PC-9 (cell line): ENCODE measurements around the gene TANC1. TPM values are rescaled to one million over a fixed set of nuclear protein-coding genes. Genes with fewer than 3 reads are reported as not detected.

Experiments
- BruUV-seq: library from RNA; stranded (reverse); fragments of 400-500 nt; replicated peaks from 2 replicates; lab custom pipeline; 2021; lab: Mats Ljungman, UMichigan
- CTCF ChIA-PET: fragments of 300-600 bp; sonication (Branson Sonifier 250); formaldehyde crosslinking; loops from one replicate; lab custom pipeline; 2022; ENCODE audit warnings: antibody characterized with exemption; lab: Charles Lee
- POLR2A ChIA-PET: fragments of 300-600 bp; sonication (Branson Sonifier 250); formaldehyde crosslinking; loops from one replicate; lab custom pipeline; 2022; ENCODE audit warnings: antibody characterized with exemption; ENCODE audit not compliant: unreplicated experiment; lab: Charles Lee
- DNase-seq, 2 experiments: peaks; one replicate each; pipeline versions ENCODE4 v3.0.0 to v3.0.0-alpha.2; 2015 to 2022; ENCODE audit warnings: mixed read lengths in 1 of 2
- H2AFZ ChIP-seq: fragments of 200-600 bp; sonication (generic); 2 replicates; pipeline ENCODE4 v1.8.1; 2017; ENCODE audit warnings: antibody characterized with exemption
- H3F3A ChIP-seq: fragments of 200-600 bp; sonication (generic); 2 replicates; pipeline ENCODE4 v1.8.1; 2017; ENCODE audit warnings: antibody characterized with exemption, mild to moderate bottlenecking, low read depth; ENCODE audit not compliant: insufficient read depth
- H3K27ac ChIP-seq: fragments of 200-600 bp; sonication (generic); 2 replicates; pipeline ENCODE4 v1.6.1; 2016; ENCODE audit warnings: mixed run types
- H3K27me3 ChIP-seq: fragments of 200-600 bp; sonication (generic); 2 replicates; pipeline ENCODE4 v1.6.1; 2016; ENCODE audit warnings: low read depth, mixed run types; ENCODE audit not compliant: insufficient read depth
- H3K36me3 ChIP-seq: fragments of 200-600 bp; sonication (generic); 2 replicates; pipeline ENCODE4 v1.6.1; 2016; ENCODE audit warnings: low read depth, mixed run types
- H3K4me1 ChIP-seq: fragments of 200-600 bp; sonication (generic); replicated peaks from 2 replicates; pipeline ENCODE4 v1.6.1; 2016; ENCODE audit warnings: mixed run types; ENCODE audit not compliant: insufficient read depth
- H3K4me2 ChIP-seq: fragments of 200-600 bp; sonication (generic); 2 replicates; pipeline ENCODE4 v1.6.1; 2017; ENCODE audit warnings: mixed run types
- H3K4me3 ChIP-seq: fragments of 200-600 bp; sonication (generic); 2 replicates; pipeline ENCODE4 v1.6.1; 2016; ENCODE audit warnings: mixed run types
- H3K79me2 ChIP-seq: fragments of 200-600 bp; sonication (generic); 2 replicates; pipeline ENCODE4 v1.6.1; 2017; ENCODE audit warnings: low read depth, mixed run types
- H3K9me2 ChIP-seq: fragments of 200-600 bp; sonication (generic); 2 replicates; pipeline ENCODE4 v1.8.1; 2017; ENCODE audit warnings: mild to moderate bottlenecking; ENCODE audit not compliant: insufficient read depth
- H3K9me3 ChIP-seq: fragments of 200-600 bp; sonication (generic); 2 replicates; pipeline ENCODE4 v1.8.1; 2016; ENCODE audit warnings: low read depth; ENCODE audit not compliant: insufficient read depth
- H4K20me1 ChIP-seq: fragments of 200-600 bp; sonication (generic); 2 replicates; pipeline ENCODE4 v1.8.1; 2017; ENCODE audit not compliant: insufficient read depth
- CTCF ChIP-seq: fragments of 200-600 bp; sonication (generic); conservative IDR thresholded peaks from 2 replicates; pipeline ENCODE4 v1.6.1; 2017; ENCODE audit warnings: mixed run types, antibody characterized with exemption, mild to moderate bottlenecking, moderate library complexity
- EZH2 ChIP-seq: fragments of 200-600 bp; sonication (generic); IDR thresholded peaks from 2 replicates; pipeline ENCODE4 v1.8.0; 2017; ENCODE audit warnings: antibody characterized with exemption, low read depth
- intact Hi-C: fragments of 100-400 bp; cut with micrococcal nuclease; formaldehyde crosslinking; loops from one replicate; pipeline ENCODE4 v1.10.0; 2022; ENCODE audit not compliant: unreplicated experiment
- total RNA-seq: library from RNA; stranded (reverse); gene quantifications from 2 replicates; pipeline ENCODE4 v1.2.3, GENCODE V29; 2021

Gene TANC1
- total RNA-seq, 1 experiment from 2014 or later: 26.0 TPM

DNA sequence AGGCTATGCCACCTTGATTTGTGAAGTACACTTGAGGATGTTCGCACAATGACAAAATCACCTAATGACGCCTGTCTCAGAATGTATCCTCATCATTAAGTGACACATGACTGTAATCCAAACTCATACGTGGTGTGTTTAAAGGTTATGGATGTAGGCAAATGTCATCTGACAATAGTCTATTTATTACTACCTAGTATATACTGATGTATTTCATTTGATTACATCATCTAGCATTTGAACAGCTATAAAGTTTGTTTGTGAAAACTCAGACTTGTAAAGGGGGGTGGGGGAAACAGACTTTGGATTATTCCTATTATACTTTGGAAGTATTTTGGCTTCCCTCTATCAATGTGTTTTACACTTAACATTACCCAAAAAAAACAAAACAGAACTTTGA, 129.9 kb downstream of the TANC1 start:
- H3K9me2 ChIP-seq: no peaks in the 10 kb centered on the region
- no TSS peak for BruUV-seq
- POLR2A ChIA-PET: interaction anchor here (0.6 kb wide), 1 partner anchor 1087 kb away, joined by 13 read pairs; no protein-coding TSS in a partner anchor
- H3K4me3 ChIP-seq: peak overlapping the region; percentile 1; the same call in 1 of the 2 replicates
- H3K4me1 ChIP-seq: peaks cover 49% of the 10 kb centered on the region
- H3K79me2 ChIP-seq: peaks cover 24% of the 10 kb centered on the region
- peak in 1 of 2 experiments; percentile 49 for DNase-seq
- H2AFZ ChIP-seq: no peak overlapping the region
- peaks cover 9% of the 10 kb centered on the region for H3K36me3 ChIP-seq
- intact Hi-C loops: no loop called here
- no peaks in the 10 kb centered on the region for H3K27me3 ChIP-seq
- peak overlapping the region; percentile 70 for H3K4me2 ChIP-seq
- H4K20me1 ChIP-seq: no peaks in the 10 kb centered on the region
- TF ChIP-seq EZH2 (no peak), CTCF (no peak)
- peak overlapping the region; percentile 99 for H3K27ac ChIP-seq
- peaks cover 47% of the 10 kb centered on the region for H3F3A ChIP-seq
- CTCF ChIA-PET: interaction anchor here (0.7 kb wide), 2 partner anchors 14 to 1547 kb away, joined by 5 to 7 read pairs; no protein-coding TSS in a partner anchor
- peaks cover 17% of the 10 kb centered on the region; the same call in 1 of the 2 replicates for H3K9me3 ChIP-seq

GRCh38 chr2:159098921-159099411, 130.5 kb downstream of the TANC1 start:
- POLR2A ChIA-PET: no interaction called here
- peaks cover 9% of the 10 kb centered on the region for H3K36me3 ChIP-seq
- peak in 1 of 2 experiments; percentile 92 for DNase-seq

More at GRCh38 chr2:159098921-159099411, 130.5 kb downstream of the TANC1 start:
- intact Hi-C loops: no loop called here
- Histone ChIP-seq H3K9me2 (no peaks in the 10 kb centered on the region), H3K4me2 (peak overlapping the region; percentile 70), H3K27me3 (no peaks in the 10 kb centered on the region), H3K4me1 (peaks cover 49% of the 10 kb centered on the region), H3K79me2 (peaks cover 24% of the 10 kb centered on the region), H4K20me1 (no peaks in the 10 kb centered on the region), H3F3A (peaks cover 47% of the 10 kb centered on the region), H3K4me3 (peak overlapping the region; percentile 1; the same call in 1 of the 2 replicates), H3K27ac (peak overlapping the region; percentile 99), H3K9me3 (peaks cover 17% of the 10 kb centered on the region; the same call in 1 of the 2 replicates), H2AFZ (no peak overlapping the region)
- CTCF ChIA-PET: interaction anchor here (0.5 kb wide), 1 partner anchor 19 kb away, joined by 3 read pairs; no protein-coding TSS in a partner anchor
- BruUV-seq: no TSS peak
- TF ChIP-seq CTCF: no peak
- no peak for TF ChIP-seq EZH2
